Right renal pelvis (tissue), 4 donors: ENCODE results near the gene ILKAP. TPM values are rescaled to one million over a fixed set of nuclear protein-coding genes. Genes with fewer than 3 reads are reported as not detected.

Source experiments
- DNase-seq, 4 donors: peaks; one replicate each; pipeline ENCODE4 v3.0.0-alpha.2; 2013; ENCODE audit warnings: low read depth in 4 of 4, low spot score in 3 of 4, missing footprints in 1 of 4
- polyA plus RNA-seq, 4 donors: library from polyadenylated mRNA; unstranded; fragments of 120-200 nt; gene quantifications; one replicate each; pipeline ENCODE4 v1.2.1, GENCODE V29; 2013; ENCODE audit not compliant: insufficient read length in 4 of 4

ILKAP gene
- polyA plus RNA-seq, 4 donors = 39.9 to 44.6 (median 41.8) TPM

DNA sequence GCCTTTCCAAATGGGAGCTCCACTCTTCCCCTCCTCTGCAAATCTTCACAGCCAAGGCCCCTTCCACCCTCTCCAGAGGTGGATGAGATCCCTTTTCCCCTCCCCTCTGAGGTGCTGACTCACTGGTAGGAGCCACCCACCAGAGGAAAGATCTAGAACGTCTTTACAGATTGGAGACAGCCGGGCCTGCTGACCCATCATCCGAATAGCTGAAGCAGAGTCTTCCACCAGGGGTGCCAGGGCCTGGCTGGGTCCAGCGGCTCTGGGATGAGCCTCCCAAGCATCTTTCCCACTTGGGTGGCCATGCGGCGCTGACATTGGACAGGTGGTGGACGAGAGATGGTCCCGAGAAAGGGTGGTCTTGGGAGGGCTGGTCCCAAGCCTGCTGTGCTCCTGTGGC is 35.7 kb downstream of the ILKAP start:
- DNase-seq = no peak

DNA sequence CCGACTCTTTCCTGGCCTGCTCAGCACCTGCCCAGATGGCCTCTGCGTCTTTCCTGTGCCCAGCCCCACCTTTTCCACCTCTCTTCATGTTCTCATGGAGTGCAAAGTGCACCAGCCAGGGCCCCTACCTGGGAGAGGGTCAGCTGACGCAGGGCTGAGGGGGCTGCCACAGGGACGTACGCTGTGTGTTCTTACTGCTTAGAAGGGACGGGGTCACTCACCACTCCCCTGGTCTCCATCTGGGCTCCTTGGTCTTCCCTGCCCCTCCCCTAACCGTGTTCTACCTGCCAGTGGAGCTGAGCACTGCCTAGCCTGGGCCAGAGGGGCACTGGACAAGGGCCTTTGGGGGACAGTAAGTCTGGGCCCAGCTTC is 36.2 kb downstream of the ILKAP start:
- DNase-seq = no peak

DNA sequence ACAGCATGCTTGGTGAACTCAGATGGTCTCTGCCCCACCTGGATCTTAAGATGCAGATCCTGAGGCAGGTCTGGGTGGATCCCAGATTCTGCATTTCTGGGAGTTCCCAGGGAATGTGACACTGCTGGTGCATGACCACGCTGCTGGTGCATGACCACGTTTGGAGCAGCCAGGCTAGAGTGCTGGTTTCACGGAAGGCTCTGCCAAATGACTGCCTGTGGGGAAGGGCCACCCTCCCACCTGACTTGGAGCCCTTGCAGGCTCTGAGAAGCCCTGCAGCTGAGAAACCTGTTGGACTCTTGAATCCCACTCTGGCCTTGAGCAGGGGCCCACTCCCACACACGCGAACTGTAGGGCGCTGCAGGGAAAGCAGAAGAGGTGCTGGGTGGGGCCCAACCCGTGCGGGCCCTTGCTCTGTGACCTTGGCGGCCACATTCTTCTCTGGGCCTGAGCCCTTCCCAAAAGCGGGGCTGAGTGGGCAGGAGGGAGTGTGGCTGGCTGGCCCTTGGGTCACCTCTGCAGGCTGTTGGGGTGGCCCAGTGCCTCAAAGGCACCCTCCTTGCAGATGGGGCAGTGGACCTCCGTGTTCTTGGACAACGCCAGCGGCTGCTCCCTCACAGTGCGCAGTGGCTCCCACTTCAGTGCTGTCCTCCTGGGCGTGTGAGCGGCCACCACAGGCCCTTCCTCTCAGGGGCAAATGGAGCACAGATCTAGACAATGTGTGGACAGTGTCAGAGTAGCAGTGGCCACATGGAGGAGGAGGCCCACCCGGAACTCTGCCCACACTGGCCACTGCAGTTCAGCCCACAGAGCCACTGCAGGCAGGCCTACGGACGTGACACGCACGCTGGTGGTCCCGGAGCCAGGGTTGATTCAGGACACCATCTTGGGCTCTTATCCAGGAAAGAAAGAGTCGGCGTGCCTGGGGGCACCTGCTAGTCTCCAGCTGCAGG is 36.8 kb downstream of the ILKAP start:
- DNase-seq = no peak

DNA sequence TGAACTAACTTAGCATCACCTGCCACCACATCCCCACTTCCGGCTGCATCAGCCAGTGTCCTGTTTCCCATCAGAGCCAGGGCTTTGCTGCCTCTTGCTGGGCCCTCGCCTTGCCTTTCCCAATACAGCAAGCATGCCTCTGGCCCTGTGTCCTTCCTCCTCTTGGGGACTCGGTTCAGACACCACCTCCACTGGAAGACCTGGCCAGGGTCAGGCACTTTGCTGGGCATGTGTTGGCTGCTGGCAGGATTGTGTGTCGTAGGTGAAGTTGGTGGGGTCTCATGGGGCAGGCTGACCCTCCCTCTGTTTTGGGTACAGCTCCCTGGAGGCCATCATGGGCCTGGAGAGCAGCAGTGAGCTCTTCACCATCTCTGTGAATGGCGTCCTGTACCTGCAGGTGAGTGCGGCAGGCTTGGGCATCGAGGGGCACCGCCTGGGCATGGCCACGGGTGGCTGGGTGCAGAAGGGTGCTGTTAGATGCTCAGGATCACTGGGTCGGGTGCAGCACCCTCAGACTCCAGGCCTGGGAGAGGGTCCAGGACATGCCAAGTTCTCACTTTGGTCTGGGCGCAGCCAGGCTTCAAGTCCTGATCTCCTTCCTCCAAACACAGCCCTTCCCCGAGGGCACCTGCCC is 38.1 kb downstream of the ILKAP start:
- no peak for DNase-seq

DNA sequence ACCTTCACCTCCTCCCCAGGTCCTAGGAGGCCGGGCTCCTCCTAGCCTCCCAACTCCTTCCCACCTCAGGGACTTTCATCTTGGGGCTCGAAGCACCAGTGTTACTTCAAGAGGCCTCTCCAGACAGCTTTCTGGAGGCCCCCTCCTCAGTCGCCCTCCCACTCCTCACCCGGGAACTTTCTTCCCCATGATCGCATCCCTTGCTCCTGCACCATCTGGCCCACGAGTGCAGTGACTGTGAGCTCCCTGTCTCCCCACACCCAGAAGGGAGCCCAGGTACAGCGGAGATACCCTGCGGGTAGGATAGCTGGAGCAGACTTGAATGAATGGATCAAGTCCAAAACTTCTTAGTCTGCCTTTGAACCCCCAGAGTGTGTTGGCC is 38.6 kb downstream of the ILKAP start:
- DNase-seq = no peak

DNA sequence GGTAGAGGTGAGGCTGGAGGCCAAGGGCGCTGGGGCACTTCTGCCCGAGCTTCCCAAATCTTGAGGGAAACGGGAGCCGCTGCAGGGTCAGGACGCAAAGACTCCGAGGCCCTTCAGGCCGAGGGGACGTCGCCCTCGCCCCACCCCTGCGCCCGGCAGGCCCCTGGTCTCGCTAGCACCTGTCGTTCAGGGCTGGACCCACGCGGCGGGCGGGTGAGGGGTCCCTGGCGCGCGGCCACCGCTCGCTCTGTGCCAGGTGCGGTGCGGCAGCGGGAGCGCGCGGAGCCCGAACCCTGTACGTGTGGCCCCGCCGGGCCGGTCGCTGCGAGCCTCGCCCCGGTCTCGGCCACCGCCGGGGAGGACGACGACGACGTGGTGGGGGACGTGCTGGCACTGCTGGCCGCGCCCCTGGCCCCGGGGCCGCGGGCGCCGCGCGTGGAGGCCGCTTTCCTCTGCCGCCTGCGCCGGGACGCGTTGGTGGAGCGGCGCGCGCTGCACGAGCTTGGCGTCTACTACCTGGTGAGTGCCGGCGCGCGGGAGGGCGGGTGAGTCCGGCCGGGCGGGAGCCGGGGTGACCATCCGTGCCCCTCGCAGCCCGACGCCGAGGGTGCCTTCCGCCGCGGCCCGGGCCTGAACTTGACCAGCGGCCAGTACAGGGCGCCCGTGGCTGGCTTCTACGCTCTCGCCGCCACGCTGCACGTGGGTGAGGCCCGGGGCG is 39.9 kb downstream of the ILKAP start:
- no peak for DNase-seq

DNA sequence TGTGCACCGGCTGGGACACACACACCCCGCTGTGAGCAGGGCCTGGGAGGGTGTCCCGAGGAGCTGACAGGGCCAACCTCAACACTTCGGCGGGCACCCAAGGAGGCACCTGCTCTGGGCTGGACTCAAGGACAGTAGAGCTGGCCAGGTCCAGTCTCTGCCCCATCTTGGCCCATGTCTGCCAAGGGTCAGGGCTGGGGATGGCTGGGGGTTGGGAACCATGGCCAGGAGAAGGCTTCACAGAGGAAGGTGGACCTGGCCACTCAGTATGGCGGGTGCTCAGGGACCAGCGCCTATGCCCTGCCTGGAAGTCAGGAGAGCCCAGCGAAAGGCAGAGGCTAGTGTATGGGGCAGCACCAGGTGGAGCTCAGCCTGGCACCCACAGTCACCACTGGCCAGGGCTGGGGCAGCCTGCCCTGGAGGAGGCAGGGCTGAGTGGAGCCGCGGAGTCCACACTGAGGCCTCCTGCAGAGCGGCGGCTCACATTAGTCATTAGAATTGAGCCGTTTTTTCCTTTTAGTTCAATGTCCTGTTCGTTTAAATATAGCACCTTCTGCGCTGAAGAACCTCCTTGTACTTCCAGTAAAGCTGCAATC is 40.6 kb downstream of the ILKAP start:
- DNase-seq = no peak

DNA sequence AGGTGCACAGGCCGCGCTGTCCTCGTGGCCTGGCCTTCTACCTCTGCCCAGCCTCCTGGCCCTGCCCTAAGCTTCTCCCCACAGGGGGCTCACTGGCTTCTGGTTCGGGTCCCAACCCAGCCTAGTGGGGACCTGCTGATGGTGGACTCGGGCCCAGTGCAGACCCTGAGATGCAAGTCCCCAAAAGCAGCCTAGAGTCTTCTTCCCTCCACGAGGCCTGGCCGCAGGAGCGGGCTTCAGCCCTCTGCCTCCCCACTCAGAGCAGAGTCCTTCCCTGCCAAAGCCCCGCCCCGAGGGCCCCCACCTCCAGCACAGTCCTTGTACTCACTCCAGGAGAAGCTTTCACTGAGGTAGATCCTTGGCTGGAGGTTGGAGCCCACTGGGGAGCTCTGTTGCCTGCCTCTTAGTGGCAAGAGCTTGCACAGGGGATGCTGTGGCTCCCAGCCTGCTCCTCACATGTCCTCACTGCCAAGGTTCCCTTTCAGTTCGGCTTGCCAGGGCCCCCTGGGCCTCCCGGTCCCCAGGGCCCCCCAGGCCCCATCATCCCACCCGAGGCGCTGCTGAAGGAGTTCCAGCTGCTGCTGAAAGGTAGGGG is 41.1 kb downstream of the ILKAP start:
- no peak for DNase-seq

DNA sequence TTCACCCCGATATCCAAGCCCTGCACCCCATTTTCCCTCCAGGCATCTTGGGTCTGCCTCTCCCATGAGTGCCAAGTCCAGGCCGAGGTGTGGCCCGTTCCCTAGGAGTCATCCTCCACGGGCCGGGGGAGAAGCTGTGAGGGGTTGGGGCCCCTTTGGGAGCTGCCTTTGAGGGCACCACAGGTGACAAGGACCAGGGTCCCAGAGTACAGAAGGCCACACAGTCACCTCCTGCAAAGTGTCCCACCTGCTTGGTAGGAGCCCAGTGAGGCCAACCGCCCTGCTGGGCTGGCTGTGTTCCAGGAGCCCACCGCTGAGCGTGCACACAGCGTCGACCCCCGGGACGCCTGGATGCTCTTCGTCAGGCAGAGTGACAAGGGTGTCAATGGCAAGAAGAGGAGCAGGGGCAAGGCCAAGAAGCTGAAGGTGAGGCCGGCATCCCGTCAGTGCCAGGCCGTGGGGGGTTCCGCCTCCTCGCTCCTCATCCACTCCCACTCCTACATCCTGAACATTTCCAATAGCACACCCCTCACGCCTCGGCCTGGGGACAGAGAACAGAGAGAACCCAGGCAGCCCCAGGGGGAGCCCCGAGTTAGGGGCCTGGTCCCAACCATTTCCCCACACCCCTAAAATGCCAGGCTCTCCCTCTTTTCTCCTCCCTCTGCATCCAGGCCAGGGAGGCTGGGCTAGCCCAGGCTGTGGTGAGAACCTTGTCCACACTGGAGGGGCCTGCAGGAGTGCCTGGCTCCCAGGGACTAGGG is 42.0 kb downstream of the ILKAP start:
- DNase-seq = no peak

DNA sequence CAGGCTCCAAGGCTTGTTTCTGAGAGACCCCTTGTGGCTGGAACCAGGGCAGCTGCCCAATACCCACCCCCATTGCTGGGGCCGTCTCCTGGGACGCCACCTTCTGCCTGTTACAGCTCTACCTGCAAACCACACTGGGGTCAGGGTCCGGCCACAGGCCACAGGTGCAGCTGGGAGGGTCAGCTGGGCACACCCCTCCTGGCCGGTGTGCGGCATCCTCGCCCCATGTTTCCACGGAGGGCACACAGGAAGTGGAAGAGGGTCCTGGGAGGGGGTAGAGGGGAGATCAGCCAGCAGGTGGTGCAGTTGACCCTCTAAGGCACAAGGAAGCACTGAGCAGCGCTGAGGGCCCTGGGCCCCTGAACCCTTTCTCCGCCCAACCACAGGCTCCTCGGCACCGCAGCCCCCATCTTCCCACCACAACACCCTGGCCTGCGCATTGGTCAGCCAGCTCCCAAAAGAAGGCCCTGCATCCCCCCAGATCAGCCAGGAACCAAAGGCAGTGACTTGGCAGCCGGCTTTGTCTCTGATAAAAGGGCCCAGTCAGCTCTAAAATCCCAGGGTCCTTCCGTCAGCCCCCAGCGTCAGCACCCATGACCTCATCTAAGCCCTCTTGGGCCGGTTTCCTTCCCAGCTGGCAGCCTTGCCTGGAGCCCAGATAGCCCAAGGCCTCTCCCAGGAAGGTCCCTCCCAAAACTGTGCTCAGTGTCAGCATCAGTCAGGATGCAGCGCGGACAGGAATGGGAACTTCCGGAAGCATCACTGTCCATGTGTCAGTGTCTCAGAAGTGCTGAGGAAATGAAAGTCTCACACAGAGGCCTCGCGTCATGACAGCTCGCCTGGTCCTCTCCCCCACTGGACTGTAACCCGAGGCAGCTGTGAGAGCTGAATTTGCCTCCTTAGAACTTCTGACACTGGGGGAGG is 43.0 kb downstream of the ILKAP start:
- DNase-seq = no peak

DNA sequence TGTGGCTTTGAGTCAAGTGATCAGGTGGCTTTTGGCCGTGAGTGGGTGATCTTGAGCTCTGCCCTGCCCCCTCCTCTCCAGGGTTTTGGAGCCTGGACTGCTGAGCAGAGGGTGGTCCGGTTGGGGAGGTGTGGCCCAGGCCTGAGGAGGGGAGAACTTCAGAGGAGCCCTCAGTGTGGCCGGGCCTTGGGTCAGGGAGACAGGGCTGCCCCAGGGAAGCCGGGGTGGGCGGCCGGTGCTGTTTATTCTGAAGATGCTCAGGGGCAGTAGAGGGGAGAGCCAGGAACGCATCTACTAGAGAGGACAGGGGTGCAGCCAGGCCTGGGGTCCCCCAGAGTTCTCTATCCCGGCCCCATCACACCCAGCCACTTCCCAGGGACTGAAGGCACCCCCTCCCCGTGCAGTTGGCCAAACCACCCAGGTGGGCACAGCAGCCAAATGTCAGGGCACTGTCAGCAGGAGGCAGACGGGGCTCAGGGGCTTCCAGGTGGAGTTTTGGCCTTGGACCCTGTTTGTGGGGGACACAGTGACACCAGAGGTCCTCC is 43.8 kb downstream of the ILKAP start:
- no peak for DNase-seq

DNA sequence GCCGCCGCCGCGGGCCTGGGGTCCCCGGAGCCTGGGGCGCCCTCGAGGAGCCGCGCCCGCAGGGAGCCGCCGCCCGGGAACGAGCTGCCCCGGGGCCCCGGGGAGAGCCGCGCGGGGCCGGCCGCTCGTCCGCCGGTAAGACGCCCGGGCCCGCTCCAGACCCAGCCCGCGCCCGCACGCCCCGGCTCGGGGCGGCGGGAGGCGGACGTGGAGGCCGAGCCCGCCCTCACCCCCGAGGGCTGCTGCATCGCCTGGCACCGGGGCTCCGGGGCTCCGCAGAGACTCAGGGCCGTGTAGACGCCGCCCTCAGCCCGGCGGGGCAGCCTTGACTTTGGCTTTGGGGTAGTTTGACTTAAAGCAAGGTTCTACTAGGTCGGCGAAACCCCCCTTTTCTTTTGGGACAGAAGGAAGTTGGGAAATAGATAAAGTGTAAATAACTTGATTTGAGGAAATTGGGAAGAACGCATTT is 44.4 kb downstream of the ILKAP start:
- no peak for DNase-seq

DNA sequence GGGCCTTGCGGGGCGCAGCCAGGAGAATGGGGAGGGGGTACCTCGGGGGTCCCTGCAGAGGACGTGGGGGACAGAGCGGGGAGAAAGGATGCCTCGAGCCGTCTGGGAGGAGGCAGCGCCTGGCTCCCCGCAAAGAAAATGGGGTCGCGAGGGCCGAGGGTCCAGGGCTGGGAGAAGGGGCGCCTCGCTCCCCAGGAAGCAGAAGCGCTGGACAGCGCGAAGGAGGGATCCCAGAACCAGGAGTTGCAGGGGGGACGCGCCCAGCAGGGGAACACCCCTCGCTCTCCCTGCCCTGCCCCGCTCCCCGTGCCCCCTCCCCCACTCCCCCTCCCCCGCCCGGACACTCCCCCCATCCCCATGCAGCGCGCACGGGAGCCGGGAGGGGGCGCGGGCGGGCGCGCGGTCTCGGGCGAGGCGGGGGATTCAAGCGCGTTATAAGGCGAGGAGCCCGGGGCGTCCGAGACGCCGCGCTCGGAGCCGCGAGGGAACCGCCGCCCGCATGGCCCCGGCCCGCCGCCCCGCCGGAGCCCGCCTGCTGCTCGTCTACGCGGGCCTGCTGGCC is 44.9 kb downstream of the ILKAP start, which contains the start of gene ERFE:
Gene ERFE (plus strand): TSS at position 462 of the 562 bp plus-strand sequence. CDS start 38 bp downstream, at position 500.
- no peak for DNase-seq

DNA sequence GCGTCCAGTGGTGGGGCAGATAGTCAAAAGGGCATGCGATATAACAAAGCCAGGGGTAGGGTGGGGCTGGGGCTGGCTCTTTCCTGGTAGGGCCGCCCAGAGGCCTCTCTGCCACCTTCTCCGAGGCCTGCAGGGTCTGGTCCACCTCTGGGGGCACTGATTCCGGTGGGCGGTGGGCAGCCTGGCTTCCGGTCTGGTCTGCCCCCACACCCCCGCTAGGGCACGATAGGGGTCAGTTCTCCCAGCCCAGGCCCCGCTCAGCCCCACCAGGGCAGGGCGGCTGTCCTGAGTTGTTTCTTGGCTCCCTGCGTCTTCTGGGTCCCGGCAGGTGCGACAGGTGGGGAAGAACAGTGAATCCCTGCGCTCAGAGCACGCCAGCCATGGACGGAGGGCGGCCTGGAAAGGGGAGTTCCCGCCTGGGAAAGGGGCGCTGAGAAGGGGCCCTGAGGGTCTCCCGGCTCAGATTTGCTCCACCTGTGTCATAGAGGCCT is 45.4 kb downstream of the ILKAP start:
- no peak for DNase-seq

DNA sequence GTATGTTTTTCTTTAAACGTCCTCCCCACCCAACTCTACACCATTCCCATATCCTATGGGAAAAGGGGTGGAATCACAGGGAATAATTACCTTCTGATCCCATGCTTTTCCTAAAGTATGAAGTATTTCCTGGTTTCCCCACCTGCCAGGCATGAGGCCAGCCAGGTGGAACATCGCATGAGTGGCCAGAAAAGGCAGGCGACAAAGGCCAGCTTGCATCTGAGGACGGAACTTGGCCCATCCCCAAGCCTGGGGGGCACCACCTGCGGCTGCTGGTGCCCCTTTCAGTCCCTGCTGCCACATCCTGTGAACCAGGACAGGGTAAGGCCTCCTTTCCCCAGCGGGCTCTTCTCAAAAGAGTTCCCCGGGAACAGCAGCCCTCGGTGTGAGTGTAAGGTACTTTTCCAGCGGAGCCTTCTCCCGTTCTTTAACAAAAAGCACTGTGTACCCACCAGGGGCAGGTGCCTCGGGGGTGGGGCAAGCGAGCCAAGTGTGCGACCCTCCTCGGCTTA is 45.9 kb downstream of the ILKAP start:
- no peak for DNase-seq

DNA sequence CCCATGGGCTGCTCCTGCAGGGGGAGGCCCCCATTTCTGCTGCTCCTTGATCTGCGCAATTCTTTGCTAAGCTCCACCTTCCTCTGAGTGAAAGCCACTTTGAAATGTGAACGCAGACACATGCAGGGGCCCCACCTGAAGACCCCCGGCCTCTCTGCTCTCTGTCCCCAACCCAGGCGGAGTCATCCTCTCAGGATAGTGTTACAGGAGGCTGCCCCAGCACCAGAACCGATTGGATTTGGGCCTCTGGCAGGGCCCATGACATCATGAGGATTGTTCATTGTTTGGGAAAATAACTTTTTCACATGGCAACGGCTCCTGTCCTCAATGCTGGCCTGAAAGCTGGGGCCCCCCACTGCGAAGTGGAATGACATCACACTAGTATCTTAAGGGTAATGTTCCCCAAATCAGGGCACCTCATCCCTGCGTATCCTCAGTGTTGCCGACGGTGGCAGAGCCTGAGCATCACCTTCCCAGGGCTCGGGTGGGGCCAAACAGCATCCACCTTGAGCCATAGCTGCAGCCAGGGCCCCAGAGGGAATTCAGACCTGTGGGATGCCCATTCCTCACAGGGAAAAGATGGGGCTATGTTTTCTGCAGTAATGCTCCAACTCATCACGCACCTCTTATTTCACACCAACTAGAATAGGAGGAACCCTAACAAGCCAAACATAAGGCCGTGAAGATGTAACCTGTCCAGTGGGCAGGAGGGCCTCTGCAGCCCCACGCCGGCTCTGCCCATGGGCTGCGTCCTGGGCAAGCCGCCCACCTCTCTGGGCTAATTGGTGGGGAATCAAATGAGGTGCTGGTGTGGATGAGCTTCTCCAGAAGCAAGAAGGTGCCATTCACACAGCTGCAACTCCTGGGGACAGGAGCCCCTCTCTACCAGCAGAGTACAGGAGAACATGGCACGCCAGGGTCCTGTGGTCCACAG is 47.5 kb downstream of the ILKAP start:
- no peak for DNase-seq
